ENCODE results near the gene SDCCAG8.

- no peak for TF ChIP-seq CTCF (IDR thresholded peaks at IDR 0.05)
- no peak for TF ChIP-seq POLR2A (IDR thresholded peaks at IDR 0.05)
Observed at GRCh38 chr1:243449373-243449772, 193.5 kb downstream of the SDCCAG8 start.

Measured in Peyer's patch (tissue), 4 donors.